Stimulated activated CD8-positive, alpha-beta memory T cell treated with anti-CD3 and anti-CD28 coated beads, Interleukin-12 subunit alpha, Interleukin-12 subunit beta, amount 100 ng/mL, for 1 hour (primary cell): ENCODE measurements around the gene GDNF.
"Not testable (repeated sequence)": the region's sequence is repeated elsewhere in the genome, so short reads cannot be mapped to it uniquely, and the experiment has no call there.

Source experiments
- DNase-seq: peaks from one replicate; pipeline ENCODE4 v3.0.0-alpha.2; 2020; ENCODE audit warnings: low read depth

Gene GDNF

DNA sequence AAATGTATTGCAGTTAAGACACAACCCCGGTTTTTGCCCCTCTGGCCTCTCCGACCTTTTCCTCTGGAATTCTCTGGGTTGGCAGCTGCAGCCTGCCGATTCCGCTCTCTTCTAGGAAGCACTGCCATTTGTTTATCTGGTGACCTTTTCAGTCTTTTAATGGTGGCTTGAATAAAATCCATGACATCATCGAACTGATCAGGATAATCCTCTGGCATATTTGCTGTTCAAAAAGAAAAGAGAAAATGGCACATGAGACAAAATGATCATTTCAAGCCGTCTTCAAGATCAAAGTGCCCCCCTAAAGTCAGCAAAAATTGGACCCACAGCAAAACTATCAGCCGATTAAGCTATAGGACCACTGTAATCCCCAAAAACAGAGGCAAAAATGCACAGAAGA is 23.9 kb downstream of the GDNF start:
- no peak for DNase-seq

DNA sequence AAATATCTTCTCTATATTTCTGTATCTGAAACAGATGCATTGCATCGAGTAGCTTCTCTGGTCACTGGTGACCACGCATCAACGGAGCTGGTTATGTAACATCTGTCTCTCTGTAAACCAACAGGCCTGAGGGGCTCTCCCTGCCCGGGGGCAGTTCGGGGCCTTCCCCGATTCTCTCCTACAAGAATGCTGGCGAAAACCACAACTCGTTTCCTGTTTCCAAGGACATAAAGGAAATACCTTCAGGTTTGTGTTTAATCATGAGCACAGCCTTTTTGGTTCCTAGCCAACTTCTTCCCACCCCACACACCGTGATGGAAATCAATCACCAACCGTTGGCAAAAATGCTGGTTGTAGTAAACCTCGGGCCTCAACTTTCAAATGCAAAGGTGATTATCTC is 25.1 kb downstream of the GDNF start:
- DNase-seq: no peak

DNA sequence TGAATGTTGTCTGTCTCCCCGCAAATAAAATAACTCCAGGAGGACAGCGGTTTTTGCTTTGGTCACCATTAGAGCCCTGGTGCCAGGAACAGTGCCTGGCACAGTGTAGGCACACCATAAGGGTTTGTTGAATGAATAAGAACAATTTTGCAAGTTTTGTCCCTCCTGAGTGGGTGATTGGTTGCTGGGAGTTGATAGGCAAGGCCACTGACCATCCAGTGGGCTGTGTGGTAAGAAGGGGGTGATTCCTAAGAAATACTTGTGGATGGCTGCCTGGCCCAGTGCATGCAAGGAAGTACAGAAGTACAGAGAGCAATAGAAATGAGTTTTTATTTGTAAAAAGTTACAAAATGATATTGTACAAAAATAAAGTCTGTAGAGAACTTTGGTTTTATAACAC is 27.5 kb downstream of the GDNF start:
- no peak for DNase-seq

DNA sequence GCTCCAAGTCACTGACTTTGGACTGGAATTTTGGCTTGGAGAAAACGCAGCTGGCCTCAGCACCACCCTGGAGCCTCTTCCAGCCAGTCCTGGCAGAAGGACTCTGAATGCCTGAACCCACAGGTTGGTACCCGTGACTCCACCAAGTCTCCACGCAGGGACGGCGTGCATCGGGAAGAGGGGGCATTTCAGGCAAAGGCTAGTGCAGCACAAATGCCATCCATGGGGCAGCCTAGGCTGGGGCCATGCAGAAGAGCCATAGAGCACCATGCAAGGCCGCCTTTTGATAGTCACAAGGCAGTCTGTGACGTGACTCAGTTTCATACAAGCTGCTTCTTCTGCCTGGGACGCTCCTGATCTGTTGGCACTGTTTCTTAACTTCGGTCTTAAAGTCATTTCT is 28.0 kb downstream of the GDNF start:
- DNase-seq: no peak

DNA sequence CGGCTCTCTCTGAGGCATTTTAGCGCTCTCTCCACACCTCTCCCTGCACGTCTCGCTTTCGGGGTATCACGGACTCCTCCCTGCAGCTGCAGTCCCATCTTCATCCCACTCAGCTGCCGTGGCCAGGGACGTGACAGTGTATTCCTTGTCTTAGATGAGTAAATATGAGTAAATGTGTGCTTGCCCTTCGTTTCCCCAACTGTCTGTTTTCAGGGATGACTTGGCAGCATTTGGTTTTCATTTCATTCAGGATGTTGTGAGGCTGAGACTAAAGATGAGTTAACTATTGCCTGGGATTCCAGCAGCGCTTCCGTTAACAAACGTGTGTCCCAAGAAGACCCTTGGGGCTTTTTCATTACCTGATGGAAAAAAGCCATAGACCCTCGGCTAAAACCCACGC is 29.5 kb downstream of the GDNF start:
- DNase-seq: no peak

DNA sequence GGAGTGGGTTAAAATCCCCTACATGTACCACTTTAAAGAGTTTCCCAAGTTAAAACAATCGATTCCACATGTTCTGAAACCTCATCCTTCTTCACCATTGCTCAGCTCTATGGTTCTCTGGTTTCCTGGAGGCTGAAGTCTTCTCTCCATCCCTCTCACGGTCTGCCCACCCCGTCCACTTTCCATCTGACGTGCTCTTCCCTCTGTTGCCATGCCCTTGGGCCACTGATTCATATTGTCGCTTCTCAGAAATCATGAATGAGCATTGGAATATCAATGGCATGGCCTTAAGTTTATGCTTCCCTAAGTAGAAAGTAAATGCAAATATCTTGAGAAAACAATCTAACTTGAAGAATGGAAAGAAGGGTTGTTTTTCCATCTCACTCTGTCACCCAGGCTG is 30.9 kb downstream of the GDNF start:
- no peak for DNase-seq

DNA sequence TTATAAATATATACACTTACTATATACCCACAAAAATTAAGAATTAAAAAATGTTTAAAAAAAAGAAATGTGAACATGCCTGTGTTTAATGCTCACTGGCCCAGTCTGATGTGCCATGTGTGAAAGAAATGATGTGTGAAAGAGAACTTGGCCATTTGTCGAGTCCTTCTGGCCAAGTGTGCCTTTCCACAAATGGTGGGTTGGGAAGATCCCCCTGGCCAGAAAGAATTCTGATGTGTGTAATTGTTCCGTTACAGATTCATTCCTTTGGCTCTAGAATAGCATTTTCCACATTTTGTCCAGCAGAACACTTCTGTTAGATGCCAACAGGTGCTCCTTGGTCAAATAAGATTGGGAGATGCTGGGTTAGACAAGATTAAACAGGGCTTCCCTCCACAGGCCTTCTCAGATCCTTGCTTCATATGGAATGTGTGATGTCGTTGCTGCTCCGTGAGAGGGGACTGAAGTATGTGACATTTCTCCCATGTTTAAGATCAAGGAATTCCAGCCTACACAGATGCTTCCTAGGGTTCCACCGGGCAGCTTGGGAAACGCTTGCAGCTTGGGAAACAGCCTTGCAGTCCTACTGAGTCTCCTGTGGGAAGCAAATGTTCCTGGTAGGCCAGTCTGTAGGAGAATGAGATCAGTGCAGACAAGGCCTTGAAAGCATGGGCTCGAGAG is 32.1 kb downstream of the GDNF start:
- DNase-seq: no peak

DNA sequence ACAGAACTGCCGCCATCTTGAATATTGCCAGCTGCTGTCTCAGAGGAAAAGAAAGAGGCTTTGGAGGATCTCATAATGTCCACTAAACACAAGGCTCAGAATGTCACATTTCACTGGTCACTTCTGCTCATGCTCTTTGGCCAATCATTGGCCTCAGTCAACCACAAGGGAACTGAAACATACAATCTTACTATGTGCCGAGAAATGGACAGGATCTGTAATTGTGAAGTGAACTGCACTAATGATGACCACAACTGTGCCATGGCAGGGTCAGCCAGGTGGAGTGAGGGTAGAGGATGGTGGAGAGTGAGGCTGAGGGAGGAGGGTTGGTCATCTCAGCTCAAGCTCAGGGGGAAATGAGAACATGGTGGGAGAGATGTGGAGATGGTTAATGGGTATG is 32.8 kb downstream of the GDNF start:
- DNase-seq: no peak

DNA sequence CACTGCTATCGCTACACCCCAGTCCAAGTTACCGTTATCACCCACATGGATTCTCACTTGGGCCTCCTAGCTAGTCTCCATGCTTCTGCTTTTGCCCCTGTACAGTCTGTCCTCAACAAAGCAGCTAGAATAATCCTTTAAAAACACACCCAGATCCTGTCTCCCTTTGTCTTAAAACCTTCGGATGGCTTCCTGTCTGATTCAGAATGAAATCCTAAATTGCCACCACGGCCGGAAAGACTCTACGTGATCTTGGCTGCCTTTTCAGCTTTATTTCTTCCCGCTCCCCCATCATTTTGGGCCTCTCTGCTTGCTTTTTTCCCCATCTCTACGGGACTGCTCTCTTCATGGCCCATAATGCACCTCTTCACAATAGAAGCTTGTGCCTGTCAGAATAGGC is 33.4 kb downstream of the GDNF start:
- DNase-seq: no peak

DNA sequence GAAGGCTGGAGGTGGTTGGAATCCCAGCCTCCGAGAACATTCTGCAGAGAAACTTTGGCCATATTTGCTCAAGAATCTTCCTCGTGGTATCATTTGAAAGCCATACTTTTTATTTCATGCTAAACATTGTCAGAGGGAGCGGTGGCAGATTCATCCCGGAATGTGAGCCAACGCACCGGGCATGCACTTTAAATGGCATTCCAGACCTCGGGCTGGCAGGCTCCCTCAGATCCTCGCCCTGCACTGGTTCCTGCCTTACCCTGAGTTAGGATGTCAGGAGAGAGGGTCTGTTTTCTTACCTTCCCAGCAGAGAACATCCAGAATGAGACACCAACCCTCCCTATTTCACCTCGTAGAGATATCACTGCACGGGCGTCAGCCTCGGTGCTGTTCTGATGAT is 33.8 kb downstream of the GDNF start:
- DNase-seq: no peak

DNA sequence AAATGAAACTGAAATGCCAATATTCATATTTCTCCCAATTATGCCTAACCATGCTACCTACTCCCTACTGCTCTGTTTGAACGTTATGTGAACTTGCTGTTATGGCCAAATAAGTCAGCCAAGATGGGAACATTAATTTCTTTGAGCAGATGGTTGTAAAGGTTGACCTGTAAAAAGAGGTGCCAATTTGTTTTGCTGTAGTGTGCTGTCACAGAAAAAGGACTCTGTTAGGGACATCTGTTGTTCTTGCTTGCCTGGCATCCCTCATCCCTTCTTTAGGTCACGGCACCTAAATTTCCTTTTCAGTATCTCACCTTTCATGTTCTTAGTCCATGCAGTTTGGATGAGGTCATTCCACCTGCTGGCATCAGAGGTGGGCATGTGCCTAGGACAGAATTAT is 35.4 kb downstream of the GDNF start:
- no peak for DNase-seq

DNA sequence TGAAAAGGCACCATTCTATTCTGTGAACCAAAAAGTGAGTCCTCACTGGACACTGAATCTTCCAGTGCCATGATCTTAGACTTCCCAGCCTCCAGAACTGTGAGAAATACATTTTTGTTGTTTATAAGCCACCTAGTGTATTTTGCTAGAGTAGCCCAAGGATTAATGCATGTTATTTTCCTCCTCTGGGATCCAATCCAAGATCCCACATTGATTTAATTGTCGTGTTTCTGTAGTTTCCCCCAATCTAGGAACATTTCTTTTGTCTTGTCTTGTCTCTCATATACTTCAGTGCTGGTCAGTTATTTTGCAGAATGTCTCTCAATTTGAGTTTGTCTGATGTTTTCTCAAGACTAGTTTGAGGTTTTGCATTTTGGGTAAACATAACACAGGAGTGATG is 36.4 kb downstream of the GDNF start:
- no peak for DNase-seq

DNA sequence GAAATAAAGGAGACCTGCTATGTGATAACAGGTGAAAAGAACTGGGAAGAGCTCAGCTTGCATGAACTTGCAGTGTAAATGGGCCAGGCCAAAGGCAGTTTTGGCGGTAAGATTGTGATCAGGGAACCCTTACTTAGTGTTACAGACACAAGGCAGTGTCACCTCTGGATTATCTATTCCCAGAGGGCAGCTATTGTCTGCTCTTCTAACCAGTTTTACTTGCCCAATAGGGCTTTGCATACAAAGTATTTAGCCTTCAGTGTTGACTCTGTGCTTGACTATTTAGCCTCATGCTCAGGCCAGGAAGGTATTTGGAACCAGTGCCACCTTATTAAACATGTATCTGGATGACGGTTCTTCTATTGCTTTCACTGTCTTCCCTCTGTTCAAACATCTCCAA is 38.3 kb downstream of the GDNF start:
- no peak for DNase-seq

DNA sequence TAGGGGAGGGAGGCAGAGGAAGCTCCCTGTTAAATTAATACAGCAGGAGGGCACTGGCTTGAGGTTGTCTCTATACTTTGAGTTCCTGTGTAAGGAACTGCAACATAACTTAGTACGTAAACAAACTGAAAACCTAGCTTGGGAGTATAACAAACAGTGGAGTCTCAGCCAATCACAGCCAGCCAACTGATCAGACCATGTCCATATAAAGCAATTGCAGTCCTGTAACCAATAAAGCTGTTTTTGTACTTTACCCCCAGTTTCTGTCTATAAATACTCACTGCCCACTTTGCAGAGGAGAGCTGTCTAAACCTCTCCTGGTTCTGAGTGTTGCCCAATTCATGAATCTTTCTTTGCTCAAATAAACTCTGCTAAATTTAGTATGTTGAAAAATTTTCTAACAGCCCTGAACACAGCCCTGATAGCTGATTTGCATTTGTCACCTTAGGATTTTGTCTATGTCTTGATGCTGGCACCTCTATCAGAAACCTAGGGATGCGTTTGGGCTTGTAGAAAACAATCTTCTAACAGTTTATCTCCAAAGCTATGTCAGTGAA is 39.9 kb downstream of the GDNF start:
- no peak for DNase-seq

DNA sequence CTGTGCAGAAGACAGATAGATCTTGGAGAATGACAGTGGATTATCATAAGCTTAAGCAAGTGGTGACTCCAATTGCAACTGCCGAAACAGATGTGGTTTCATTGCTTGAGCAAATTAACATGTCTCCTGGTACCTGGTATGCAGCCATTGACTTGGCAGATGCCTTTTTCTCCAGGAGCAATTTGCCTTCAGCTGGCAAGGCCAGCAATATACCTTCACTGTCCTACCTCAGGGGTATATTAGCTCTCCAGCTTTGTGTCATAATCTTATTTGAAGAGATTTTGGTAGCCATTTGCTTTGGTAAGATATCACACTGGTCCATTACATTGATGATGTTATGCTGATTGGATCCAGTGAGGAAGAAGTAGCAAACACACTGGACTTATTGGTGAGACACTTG is 43.4 kb downstream of the GDNF start:
- not testable (repeated sequence) for DNase-seq

DNA sequence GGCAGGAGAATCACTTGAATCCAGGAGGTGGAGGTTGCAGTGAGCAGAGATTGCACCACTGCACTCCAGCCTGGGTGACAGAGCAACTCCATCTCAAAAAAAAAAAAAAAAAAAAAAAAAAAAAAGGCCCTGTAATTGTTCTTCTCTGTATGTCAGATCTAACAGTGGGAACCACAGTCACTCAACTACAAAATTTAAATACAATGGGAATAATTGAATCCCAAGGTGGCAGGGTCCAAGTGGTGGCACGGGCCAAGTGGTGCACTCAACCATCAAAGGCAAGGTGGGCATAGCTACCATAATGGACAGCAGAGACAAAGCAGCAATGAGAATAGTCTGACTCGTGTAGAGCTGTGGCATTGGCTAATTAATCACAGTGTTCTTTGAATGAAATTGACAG is 44.5 kb downstream of the GDNF start:
- DNase-seq: not testable (repeated sequence)

DNA sequence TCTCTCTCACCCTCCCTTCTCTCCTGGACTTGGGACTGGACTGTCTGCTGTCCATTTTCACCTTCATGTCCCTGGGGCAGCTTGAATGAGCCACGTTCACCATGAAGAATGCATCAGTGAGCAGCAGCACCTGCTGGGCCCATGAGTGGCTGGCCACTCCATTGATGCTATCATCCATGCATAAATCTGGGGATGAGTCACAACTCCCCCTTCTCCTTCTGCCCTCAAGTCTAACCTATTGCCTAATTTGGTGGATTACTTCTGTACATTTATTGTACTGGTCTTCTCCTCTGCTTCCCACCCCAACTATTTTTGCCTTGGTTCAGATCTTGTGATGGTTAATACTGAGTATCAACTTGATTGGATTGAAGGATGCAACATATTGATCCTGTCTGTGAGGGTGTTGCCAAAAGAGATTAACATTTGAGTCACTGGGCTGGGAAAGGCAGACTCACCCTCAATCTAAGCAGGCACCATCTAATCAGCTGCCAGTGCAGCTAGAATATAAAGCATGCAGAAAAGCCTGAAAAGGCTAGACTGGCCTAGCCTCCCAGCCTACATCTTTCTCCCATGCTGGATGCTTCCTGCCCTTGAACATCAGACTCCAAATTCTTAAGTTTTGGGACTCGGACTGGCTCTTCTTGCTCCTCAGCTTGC is 46.7 kb downstream of the GDNF start:
- no peak for DNase-seq

DNA sequence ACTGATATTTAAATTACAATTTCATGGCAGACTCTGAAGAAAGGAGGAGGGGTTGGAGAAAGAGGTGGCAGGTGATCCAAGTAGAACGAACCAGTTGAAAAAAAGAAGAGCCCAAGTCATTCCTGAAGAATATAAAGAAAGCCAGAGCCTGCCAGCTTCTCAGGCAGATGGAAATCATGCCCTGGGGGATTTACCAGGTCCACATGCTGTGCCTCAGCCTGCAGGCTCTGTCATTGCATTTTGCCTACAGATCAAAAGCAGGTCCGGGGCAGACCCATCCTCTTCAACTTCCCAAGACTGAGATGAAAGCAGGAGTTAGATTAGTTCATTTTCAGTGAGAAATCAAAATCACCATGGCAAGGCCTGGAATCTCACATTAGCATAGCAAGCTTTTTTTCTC is 48.5 kb downstream of the GDNF start:
- DNase-seq: no peak

DNA sequence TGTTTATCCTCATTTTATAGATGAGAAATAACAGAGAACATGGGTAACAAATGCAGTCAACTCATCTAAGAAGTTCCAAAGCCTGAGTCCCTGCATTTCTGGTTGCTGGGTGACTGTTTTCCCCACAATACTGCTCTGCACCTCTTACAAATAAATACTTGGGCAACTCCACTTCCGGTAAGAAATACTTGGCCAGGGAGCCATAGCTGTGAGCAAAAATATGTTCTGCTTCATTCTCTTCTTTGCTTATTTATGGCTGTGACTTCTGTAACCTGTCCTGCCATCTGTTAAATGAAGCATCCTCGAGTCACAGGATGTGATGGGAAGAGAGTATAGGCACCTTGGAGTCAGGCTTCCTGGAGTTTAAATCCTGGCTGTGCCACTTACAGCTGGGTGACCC is 49.9 kb downstream of the GDNF start:
- no peak for DNase-seq

DNA sequence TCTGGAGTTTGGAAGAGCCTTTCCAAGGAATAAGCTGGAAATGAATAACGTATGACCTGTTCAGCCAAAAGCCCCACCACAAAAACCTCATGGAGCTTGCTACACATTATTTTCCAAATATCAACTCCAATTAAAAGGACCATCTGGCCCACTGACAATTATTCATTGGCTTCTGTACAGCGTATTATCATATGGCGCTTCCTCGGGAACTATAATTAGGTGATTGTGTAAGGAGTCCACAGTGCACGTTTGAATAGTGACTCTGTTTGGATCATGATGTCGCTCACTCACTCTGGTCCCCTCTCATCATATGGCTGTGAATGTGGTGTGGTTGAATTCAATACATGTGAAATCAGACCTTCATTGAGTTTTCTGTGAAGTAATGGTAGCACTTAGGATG is 52.1 kb downstream of the GDNF start:
- no peak for DNase-seq

DNA sequence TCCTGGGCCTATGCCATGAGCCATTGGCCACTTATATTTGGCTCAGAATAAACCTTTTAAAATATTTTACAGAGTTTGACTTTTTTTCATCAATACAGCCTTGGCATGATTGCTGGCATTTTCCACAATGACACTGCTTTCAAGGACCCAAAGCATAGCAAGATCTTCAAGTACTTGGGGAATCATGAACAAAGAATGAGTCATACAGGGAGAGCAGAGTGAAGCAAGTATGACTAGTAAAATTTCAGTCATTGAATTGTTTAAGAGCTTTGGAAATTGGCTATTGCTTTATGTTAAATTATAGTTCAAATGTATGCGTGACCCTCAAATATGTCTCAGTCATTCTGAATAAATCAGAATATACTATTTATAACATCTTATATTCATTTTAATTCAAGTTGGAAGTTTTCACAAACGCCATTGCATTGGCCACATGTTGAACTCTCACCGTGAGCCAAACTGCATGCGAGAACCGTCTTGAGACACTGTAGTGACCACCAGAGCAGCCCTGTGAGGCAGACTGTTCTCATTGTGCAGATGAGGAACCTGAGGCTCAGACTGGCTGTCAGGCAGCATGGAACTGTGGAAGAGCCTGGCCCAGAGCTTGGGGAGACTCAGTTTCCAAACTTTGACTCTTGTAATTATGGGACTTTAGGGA is 52.9 kb downstream of the GDNF start:
- no peak for DNase-seq

DNA sequence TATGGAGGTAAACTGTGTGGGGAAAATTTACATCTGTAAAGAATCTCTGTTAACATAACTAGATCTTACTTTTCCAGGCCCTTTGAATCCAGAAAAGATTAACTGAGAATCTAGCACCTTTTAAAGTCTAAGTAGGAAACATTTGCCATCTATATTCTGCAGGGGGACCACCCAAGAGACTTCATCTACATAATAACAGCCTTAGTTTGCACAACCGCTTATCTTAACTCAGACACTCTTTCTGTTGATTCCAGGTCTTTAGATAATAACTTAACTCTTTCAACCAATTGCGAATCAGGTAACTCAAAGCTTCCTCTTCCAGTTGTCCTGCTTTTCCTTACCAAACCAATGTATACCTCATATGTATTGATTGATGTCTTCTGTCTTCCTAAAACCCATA is 53.4 kb downstream of the GDNF start:
- DNase-seq: no peak

DNA sequence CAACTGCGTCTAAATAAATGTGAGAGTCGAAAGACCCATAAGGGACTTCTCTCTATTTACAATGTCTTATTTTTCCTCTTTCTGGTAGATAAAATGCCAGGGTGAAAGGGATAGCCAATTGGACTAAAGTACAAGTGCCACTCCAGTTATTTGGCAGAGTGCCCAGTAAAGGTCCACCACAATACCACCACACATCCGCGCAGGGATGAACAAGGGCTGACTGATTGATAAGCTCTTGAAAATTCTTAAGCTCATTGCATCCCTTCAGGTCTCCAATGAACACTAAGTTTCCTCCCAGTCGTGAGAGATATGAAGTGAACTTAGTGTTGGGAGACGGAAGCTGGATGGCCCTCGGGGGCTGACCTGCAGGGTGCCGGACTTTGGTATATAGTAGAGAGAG is 58.4 kb downstream of the GDNF start:
- DNase-seq: not testable (repeated sequence)
